KOPT-K1 (cell line): ENCODE measurements around the gene TM4SF20.
"Not testable (repeated sequence)": the region's sequence is repeated elsewhere in the genome, so short reads cannot be mapped to it uniquely, and the experiment has no call there.

ENCODE experiments used
- H3K27ac ChIP-seq: fragments of 200-600 bp; sonication (generic); 2 replicates; pipeline ENCODE4 v1.5.1; 2016; ENCODE audit warnings: antibody characterized with exemption, mild to moderate bottlenecking, low read depth, low read length; ENCODE audit not compliant: poor library complexity, severe bottlenecking
- H3K36me3 ChIP-seq: fragments of 200-600 bp; sonication (generic); 2 replicates; pipeline ENCODE4 v1.5.1; 2017; ENCODE audit warnings: antibody characterized with exemption, mild to moderate bottlenecking, low read length, moderate library complexity; ENCODE audit not compliant: insufficient read depth
- H3K9me3 ChIP-seq: fragments of 200-600 bp; sonication (generic); 2 replicates; pipeline ENCODE4 v1.5.1; 2017; ENCODE audit warnings: antibody characterized with exemption, low read length, mild to moderate bottlenecking; ENCODE audit not compliant: insufficient read depth, poor library complexity, severe bottlenecking

The TM4SF20 gene

DNA sequence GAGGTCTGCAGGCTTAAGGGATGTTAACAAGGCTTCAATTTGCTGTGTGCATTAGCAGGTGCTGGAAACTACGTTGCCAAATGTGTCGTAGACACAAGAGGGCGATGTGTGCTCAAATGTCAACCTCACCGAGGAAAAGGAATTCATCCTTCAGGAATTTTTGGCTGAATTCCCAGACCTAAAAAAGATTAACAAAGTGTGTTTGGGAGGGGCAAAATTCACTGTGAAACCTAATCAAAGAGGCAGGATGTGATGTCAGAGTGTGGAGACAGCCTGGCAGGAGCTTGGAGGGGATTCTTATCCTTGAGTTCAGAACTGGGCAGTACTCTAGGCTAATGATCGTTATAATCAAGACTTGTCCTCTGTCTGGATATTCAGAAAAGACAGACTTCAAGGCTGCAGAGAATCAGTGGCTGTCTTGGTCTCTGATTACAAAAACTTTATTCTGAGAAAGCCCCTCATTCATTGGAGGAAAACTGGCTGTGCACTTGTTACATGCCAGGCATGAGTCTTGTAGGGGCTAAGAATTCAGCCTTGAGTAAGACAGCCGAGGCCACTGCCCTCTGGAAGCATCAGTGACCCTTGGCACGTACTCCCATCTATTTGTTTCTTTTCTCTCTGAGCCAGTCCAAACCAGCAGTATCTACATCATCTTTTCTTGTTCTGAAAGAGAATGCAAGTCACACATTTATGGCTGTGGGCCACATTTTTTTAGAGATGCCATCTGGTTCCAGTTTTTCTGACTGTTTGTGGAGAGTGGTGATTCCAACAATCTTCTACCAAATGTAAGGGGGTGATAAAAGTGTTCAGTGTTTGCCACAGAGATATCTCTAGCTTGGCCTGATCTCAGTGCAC lies 27.3 kb upstream of the TM4SF20 start:
- Histone ChIP-seq H3K27ac (no peak overlapping the region), H3K36me3 (no peaks in the 10 kb centered on the region), H3K9me3 (no peaks in the 10 kb centered on the region)

DNA sequence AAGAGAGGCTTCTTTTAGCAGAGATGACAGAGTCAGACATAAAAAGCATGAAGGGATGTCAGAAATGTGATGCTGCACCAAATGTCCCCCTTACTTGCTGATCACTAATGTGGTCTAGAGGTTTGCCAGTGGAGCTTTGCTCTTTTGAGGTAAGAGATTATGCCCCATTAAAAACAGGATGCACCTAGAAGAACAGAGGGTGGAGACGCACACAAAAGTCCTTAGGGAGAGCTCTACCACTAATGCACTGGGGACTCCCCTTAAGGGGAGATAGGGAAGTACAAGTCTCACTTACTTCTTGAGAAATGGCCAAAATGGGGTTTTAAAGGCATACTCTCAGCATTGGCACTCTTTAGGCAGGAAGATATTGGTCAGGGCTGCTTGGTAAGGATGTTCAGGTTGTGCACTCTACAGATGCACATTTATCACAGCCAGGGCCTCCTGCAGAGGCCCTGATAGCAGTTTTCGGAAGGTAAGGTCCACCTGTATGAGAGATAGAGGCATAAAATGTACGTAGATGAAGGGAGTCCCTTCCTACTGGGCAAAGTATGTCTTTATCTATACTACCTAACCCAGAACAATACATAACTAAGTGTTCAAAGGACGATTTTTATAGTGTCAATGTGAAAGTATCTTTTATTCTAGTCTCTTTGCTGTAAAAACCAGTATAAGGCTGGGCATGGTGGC lies 25.6 kb upstream of the TM4SF20 start:
- Histone ChIP-seq H3K27ac (no peak overlapping the region), H3K36me3 (no peaks in the 10 kb centered on the region), H3K9me3 (no peaks in the 10 kb centered on the region)

DNA sequence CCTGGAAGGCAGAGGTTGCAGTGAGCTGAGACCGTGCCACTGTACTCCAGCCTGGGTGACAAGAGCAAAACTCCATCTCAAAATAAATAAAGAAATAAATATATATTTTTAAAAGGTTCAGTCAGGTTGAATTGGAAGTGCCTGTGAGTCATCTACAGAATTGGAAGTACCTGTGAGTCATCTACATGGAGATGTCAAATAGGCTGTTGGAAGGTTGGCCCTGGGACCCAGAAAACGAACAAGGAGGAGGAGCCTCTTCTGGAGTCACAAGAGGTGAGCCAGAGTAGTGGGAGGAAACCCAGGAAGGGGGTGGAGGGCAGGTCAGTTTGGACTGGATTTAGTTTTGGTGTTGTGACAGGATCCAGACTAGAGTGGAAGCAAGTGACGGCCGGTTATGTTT lies 23.9 kb upstream of the TM4SF20 start:
- no peaks in the 10 kb centered on the region for H3K36me3 ChIP-seq
- H3K27ac ChIP-seq, result no peak overlapping the region
- H3K9me3 ChIP-seq, result no peaks in the 10 kb centered on the region

DNA sequence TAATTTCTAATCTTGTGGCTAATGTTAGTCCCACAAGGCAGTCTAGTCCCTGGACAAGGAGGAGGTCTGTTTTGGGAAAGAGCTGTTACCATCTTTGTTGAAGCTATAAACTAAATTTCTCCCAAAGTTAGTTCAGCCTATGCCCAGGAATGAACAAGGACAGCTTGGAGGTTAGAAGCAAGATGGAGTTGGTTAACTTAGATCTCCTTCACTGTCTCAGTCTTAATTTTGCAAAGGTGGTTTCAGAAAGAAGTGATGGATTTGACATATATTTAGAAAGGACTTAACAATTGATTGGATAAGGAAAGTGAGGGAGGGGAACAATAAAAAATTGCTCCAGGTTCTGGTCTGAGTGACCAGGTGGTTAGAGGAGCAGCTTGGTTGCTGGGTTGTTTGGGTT lies 23.2 kb upstream of the TM4SF20 start:
- Histone ChIP-seq H3K36me3 (no peaks in the 10 kb centered on the region), H3K27ac (no peak overlapping the region), H3K9me3 (no peaks in the 10 kb centered on the region)

DNA sequence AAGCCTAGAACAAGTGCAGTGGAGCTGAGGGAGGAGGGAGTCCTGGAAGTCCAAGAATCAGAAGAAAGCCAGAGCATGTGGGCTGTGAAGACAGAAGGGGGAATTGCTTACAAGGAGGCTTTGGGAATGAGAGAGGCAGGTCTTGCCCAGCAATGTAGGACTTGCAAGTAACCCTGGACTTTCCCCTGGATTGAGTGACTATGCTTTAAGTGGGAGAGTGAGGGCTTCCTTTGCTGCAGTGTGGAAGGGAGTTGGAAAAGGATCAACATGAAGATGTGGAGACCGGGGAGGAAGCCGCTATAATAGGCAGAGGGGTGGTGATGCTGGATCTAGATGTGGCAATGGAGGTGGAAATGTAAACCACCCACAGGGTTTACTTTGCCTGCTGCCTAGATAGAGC lies 22.4 kb upstream of the TM4SF20 start:
- H3K27ac ChIP-seq, result no peak overlapping the region
- no peaks in the 10 kb centered on the region for H3K36me3 ChIP-seq
- H3K9me3 ChIP-seq, result no peaks in the 10 kb centered on the region

DNA sequence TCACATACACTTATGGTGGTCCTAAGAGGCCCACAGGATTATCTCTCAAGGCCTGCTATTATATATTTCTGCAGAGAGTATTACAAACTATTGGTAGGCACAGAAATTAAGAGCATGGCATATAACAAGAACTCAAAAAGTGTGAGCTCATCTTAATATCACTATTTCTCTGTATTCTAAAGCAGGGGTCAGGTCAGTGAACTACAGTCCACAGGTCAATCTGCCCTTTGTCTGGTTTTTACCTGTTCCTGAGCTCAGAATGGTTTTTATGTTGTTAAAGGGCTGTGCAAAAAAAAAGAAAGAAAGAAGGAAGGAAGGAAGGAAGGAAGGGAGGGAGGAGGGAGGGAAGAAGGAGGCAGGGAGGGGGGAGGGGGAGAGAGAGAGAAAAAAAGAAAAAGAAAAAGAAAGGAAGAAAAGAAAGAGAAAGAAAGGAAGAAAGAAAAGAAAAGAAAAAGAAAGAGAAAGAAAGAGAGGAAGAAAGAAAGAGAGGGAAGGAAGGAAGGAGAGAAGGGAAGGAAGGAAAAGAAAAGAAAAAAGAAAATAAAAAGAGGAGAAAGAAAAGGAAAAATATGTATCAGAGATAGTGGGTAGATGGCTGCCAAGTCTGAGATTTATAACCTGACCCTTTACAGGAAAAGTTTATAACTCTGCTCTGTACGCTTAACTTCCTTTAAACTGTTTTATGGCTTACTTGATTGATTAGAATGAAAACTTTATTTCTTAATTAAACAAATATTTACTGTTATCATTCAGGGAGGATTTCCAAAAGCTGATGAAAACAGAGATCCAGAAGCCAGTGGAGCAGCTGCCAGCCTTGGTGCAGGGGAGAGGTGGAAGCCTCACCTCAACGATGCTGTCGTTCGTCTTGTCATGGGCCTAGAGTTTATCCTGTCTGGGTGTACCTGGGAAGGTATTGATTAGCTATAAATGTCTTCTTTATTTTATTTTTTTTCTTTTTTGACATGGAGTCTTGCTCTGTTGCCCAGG lies 19.9 kb upstream of the TM4SF20 start:
- Histone ChIP-seq H3K9me3 (no peaks in the 10 kb centered on the region), H3K36me3 (no peaks in the 10 kb centered on the region), H3K27ac (no peak overlapping the region)

DNA sequence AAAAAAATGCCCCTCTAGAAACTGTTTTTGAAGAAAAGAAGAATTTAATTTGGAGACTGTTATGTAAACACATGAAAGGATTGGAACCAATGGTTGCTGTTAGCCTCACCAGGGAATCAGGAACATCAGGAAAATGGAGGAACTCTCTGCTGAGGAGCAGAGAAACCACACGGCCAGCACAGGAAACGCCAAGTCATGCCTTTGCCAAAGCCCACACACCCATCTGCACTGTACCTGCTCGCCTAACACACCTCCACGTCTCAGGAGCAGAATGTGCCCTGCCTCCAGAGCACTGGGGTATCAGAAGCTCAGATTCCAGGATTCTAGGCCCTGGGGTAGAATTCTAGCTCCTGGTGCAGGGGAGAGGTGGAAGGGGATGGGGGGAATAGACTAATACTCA lies 18.5 kb upstream of the TM4SF20 start:
- Histone ChIP-seq H3K9me3 (no peaks in the 10 kb centered on the region), H3K36me3 (no peaks in the 10 kb centered on the region), H3K27ac (no peak overlapping the region)

DNA sequence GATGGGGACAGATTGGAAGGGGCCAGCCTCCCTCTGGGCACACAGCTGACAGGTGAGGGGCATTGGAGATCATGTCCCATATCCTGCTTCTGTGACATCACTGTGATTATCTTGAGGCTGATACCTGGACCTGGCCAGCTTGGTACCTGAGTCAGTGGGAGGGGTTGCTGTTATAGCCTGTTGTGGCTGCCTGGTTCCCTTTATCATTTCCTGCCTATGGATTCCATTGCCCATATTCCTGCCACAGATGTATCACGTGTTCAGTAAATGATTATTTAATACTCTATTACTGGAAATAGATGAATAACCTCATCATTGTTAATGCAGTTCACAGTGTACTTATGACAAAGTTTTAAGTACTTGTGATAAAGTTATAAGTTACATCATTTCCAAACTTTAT lies 16.4 kb upstream of the TM4SF20 start:
- no peak overlapping the region for H3K27ac ChIP-seq
- no peaks in the 10 kb centered on the region for H3K36me3 ChIP-seq

DNA sequence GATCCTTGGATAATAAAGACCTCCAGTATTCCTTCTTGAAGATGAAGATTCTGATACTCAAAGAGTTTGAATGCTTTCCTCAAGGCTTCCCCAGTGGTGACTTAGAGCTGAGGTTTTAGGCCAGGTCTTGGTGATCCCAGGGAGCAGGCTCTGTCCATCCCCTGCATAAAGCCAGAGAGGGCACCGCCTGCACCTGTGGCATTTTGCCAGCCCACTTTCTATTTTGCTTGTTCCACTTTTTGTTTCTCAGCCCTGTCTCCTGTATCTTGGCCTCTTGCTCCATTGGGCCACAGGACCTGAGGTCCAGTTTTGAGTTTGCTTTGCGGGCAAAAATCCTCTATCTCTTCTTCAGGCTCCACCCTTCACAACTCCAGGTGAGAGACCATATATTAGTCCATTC lies 15.3 kb upstream of the TM4SF20 start:
- Histone ChIP-seq H3K9me3 (no peaks in the 10 kb centered on the region), H3K27ac (no peak overlapping the region), H3K36me3 (no peaks in the 10 kb centered on the region)

More for the DNA sequence above, 16.4 kb upstream of the TM4SF20 start:
- H3K9me3 ChIP-seq, result no peaks in the 10 kb centered on the region

DNA sequence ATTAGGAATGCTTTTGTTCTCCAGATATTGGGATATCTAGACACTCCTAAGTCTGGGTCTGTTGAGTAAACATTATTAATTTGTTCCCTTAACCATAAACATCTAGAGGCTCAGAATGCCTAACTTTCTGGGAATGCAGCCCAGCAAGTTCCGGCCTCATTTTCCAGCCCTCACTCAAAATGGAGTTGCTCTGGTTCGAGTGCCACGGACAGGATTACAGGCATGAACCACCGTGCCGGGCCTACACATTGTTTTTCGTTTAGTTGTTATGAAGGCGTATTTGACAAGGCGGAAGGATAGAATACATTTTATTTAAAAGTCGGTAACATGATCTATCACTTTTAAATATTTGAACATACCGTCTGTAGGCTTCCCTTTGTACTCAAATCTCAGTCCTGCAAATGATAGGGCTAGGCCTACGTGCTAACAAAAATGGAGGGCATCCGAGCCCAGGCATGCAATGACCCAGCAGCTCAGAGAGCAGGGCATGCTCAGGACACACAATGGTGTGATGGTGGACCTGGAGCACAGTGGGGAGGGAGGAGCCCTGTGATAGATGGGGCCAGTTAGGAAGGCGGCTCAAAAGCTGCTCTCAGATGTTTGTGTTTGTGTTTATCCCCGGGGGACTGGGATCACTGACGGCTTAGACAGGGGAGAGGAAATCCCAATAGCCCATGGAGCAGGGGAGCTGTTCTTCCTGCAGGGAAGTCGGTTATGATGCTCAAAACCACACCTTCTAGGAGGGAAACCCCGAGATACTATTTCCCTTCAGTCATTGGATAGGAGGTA lies 11.6 kb upstream of the TM4SF20 start:
- Histone ChIP-seq H3K36me3 (no peaks in the 10 kb centered on the region), H3K27ac (no peak overlapping the region), H3K9me3 (no peaks in the 10 kb centered on the region)

DNA sequence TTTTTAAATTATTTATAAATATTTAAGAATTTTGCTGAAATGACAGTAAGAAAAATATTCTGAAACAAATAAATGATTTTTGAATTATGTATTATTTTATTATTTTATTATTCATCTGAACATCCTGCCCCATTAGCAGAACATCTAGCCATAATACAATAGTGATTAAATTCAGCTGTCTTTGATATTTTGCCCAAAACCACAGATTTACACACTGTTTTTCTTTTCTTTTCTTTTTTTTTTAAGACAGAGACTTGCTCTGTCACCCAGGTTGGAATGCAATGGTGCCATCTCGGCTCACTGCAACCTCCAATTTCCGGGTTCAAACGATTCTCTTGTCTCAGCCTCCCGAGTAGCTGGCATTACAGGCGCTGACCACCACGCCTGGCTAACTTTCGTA lies 10.6 kb upstream of the TM4SF20 start:
- no peaks in the 10 kb centered on the region for H3K36me3 ChIP-seq
- no peak overlapping the region for H3K27ac ChIP-seq

DNA sequence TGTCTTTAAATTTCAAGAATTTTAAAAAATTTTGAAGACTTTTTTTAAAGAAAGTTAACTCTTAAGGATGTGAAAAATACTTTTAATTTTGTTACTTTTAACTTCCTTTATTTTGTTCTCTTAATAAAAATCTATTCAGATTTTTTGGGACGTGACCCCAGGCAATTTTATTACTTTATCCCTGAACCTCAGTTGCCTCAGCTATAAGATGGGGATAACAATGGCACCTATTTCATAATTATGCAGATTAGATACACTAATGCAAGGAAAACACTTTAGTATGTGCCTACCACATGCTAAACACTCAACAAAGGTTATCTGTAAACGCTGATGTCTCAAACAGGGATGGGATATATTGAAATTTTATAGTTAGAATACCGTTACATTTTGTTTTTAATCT lies 10.1 kb upstream of the TM4SF20 start:
- H3K9me3 ChIP-seq, result no peaks in the 10 kb centered on the region
- H3K27ac ChIP-seq, result no peak overlapping the region
- H3K36me3 ChIP-seq, result no peaks in the 10 kb centered on the region

More for the DNA sequence above, 10.6 kb upstream of the TM4SF20 start:
- no peaks in the 10 kb centered on the region for H3K9me3 ChIP-seq

DNA sequence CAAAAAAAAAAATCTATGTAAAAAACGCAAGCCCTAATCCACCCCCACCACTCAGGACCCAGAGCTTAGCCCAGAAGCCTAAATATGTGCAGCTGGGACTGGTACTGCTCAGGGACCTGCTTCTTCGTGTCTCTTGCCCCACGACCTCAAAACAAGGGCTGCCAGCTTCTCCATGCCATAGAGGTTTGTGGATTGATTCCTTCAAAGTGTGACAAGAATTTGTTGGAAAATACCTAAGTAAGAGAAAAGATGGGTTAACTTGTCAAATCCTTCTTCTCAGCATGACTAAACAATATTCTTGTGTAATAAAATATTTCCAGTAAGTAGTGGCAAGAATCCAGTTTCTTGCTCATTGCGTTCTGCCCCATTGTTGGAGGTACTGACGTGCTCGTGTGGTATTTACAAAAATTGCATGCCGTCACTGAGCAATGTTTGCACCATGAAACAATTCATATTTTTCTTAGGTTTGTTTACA lies 9.5 kb upstream of the TM4SF20 start:
- no peak overlapping the region for H3K27ac ChIP-seq

DNA sequence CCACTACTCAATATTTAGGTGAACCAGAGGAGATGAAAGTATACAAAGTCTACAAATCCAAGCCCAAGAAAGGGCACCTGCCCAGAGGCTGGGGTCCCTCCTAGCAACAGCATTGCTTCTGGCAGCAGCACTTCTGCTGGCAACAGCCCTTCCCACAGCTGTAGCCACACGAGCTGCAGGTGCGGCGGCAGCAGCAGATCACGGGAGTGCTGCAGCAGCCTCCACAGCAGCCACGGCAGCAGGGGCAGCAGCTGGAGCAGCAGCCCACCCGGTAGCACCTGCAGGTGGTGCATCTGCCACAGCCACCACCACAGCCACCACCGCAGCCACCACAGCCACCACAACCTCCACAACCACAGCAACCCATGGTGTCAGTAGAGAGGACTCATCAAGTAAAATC lies 8.5 kb upstream of the TM4SF20 start, which contains the start of gene SCYGR1:
Gene SCYGR1 (minus strand): TSS at position 367 of the 400 bp plus-strand sequence. CDS start 0 bp downstream, at position 367.
- not testable (repeated sequence) for H3K9me3 ChIP-seq, H3K36me3 ChIP-seq, H3K27ac ChIP-seq

More for the DNA sequence above, 9.5 kb upstream of the TM4SF20 start:
- no peaks in the 10 kb centered on the region for H3K36me3 ChIP-seq
- H3K9me3 ChIP-seq, result no peaks in the 10 kb centered on the region
